T47D (cell line): Measurements from ENCODE around the gene OR6V1.
A peak's percentile ranks its signal among the peaks of the same experiment; 100 is the strongest.

Experiments used
- DNase-seq, 2 experiments: peaks; one replicate each; pipeline versions ENCODE4 v3.0.0 to v3.0.0-alpha.2; 2011 to 2012; ENCODE audit warnings: low read depth in 1 of 2, low spot score in 1 of 2
- JUND ChIP-seq: IDR thresholded peaks from 2 replicates; pipeline ENCODE4 v1.6.1; 2012; ENCODE audit warnings: low read depth
- in situ Hi-C: cut with HindIII; loops from 2 replicates; pipeline ENCODE4 v1.10.0; 2016; ENCODE audit warnings: low sequenced_read_pairs, low pct_unique_long_range_greater_than_20kb

OR6V1 gene

GRCh38 chr7:143052041-143052440 lies at the start of gene OR6V1:
Gene OR6V1, plus strand, starts transcription at chr7:143052341. Its CDS starts 0 bp downstream, at chr7:143052341.
- in situ Hi-C loops, result no loop called here
- TF ChIP-seq JUND, result no peak
- DNase-seq, result no peak

- in situ Hi-C loops, result no loop called here
- no peak for TF ChIP-seq JUND
- peak in 1 of 2 experiments; percentile 86 for DNase-seq
Observed at GRCh38 chr7:143002898-143003297, 49.2 kb upstream of the OR6V1 start.

GRCh38 chr7:143003393-143004051 lies 48.6 kb upstream of the OR6V1 start:
- peak; percentile 16 to 64 for DNase-seq
- TF ChIP-seq JUND, result no peak
- in situ Hi-C loops, result no loop called here

DNA sequence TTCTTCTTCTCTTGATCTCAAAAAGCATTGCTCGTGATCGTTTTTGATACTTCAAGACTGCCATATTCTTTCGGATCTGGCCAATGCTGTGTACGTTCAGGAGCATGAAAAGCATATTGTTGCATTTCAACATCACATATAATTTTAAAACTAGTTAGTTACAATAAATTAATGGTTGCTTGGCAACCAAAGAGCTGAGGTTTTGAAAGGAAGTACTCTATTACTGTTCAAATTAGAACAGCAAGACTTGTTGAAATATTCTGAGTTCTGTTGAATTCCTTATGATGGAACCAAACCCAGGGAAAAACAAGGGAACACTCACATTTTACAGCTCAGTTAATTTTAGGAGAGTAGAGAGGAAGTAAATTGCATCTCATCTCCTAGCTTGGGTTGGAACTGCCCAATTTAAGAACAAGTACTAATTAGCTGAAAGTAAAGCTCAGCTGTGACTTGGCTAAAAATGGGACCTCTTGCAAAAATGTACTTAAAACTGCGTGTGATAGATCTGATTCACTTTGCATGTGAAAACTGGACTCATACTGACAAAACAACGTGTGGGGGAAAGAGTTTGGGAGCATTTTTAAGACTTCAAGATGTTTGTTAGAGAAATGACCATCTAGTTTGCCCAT lies 46.4 kb upstream of the OR6V1 start:
- no peak for DNase-seq
- in situ Hi-C loops, result no loop called here
- no peak for TF ChIP-seq JUND

- in situ Hi-C loops, result no loop called here
- no peak for TF ChIP-seq JUND
- DNase-seq, result peak; percentile 13 to 79
Observed at GRCh38 chr7:143008007-143008901, 43.9 kb upstream of the OR6V1 start.

DNA sequence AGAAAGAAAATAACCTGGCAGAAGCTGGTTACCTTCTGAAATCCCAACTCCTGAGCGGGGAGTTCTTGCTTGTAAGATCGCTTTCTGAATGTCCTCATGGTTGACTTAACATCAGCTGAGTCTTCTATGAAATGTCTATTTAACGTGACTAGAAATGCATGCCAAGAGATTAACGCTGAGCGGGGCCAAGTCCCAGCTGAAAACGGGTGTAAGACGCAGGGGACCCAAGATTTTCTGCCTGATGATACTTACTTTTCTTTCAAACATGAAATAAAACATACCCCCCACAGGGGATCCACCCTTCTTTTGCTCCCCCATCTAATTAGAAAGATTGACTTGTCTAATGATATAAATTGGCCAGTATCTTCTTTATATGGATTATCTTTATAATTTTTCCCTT lies 40.1 kb upstream of the OR6V1 start:
- in situ Hi-C loops, result no loop called here
- DNase-seq, result no peak
- no peak for TF ChIP-seq JUND

DNA sequence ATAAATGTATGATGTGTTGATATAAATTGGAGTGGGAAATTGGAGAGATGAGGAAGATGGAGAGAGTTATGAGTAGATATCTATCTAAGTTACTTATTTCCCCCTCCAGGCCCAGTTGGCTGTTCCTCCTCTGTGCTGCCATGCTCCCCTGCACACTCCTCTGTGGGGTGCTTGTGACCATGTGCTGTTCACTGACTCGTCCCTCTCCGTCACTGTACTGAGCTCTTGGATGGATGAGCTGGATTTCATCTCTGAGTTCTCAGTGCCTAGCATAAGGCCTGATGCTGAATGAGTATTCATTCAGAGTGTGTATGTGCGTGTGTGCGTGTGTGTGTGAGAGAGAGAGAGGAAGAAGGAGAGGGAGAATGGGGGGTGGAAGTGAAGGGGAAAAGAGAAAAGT lies 39.7 kb upstream of the OR6V1 start:
- TF ChIP-seq JUND, result no peak
- no peak for DNase-seq
- in situ Hi-C loops, result no loop called here

DNA sequence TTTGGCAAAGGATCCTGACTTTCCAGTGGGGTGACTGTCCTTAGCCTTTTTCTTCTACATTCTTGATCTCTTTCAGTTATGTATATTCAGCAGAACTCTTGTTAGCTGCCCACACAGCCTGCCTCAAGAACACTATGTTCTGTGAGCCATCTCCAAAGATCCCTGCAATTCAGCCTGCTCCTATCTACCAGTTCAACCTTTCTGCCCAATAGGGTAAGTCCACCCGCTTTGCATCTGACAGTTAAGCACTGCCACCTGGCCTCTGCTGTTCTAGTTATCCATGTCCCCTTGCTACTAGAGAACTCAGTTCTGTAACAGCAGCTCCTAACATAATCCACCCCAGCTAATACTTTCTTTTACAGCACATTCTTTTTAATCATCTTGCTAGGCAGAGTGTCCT lies 38.7 kb upstream of the OR6V1 start:
- TF ChIP-seq JUND, result no peak
- no peak for DNase-seq
- in situ Hi-C loops, result no loop called here

- TF ChIP-seq JUND, result no peak
- DNase-seq, result no peak
- in situ Hi-C loops, result no loop called here
Observed at GRCh38 chr7:143013893-143014292, 38.2 kb upstream of the OR6V1 start.

- TF ChIP-seq JUND, result no peak
- DNase-seq, result no peak
- in situ Hi-C loops, result no loop called here
Observed at GRCh38 chr7:143015084-143015483, 37.1 kb upstream of the OR6V1 start.

DNA sequence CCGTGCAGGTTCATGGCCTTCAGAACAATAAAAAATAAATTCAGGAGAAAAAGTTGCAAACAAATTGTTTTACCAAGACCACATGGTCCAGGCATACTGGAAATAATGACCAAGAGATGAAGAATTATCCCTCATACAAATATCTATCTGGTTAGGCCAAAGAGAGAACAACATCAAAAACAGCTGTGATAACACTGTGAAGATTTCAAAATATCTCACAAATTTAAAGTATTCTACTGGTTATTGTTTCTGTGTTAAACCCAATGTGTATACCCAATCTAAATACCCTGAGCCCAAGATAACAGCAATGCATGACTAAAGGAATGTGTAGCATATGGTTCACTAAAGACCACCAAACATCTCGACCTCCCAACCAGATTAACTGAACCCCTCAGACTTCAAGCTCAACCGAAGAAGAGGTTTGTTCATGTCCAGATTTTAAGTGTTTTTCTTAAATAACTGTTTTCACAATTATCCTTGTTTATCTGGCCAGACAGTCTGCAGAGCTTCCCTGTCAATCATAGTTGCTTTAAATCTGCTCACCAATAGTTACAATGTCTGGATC lies 36.1 kb upstream of the OR6V1 start:
- TF ChIP-seq JUND, result no peak
- no peak for DNase-seq
- in situ Hi-C loops, result no loop called here

DNA sequence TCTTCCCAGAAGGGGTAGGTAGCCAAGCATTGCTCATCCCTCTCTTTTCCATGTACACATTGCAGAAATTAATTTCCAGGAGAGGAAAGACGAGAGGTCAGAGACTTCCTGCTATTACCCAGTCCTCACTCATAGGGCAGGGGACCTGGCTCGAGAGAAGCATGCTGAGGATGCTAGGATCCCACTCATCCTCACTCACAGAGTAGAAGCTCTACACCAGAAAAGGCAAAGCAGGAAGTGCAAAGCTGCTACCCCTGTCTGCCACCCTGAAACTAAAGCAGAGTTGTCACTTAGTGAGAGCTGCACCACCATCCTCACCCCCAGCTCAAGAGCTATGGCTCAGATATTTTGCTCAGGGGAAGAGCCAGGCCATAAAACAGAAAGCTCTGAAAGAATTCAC lies 35.1 kb upstream of the OR6V1 start:
- in situ Hi-C loops, result no loop called here
- no peak for TF ChIP-seq JUND
- DNase-seq, result no peak

GRCh38 chr7:143018931-143019330 lies 33.2 kb upstream of the OR6V1 start:
- no peak for TF ChIP-seq JUND
- in situ Hi-C loops, result no loop called here
- DNase-seq, result no peak
